ENCODE results near the gene IRAK2. TPM values are rescaled to one million over a fixed set of nuclear protein-coding genes. Genes with fewer than 3 reads are reported as not detected.

IRAK2 gene
- total RNA-seq, 2 donors from 2014 or later: 5.1 to 7.6 TPM

DNA sequence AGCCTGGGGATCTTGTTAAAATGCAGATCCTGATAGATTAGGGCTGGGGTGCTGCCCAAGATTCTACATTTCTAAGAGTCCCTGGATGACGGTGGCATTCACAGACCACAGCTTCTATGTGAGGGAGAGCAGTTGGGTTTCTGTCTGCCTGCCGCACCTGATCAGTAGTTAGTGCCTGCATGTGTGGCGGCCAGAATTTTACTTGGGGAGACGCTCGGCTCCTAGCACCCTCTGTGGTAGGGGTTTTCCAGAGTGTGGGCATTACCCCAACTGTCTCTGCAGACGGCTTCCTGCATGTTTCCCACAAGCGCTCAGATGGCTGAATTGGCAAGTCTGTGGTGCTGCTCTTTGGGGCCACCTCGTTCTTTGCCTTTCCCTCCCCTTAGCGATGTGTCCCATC, 119.8 kb downstream of the IRAK2 start:
- intact Hi-C loops (cut with DNase I): no loop called here
- TF ChIP-seq POLR2A (IDR thresholded peaks at IDR 0.05): no peak
- TF ChIP-seq, protein P1, sequence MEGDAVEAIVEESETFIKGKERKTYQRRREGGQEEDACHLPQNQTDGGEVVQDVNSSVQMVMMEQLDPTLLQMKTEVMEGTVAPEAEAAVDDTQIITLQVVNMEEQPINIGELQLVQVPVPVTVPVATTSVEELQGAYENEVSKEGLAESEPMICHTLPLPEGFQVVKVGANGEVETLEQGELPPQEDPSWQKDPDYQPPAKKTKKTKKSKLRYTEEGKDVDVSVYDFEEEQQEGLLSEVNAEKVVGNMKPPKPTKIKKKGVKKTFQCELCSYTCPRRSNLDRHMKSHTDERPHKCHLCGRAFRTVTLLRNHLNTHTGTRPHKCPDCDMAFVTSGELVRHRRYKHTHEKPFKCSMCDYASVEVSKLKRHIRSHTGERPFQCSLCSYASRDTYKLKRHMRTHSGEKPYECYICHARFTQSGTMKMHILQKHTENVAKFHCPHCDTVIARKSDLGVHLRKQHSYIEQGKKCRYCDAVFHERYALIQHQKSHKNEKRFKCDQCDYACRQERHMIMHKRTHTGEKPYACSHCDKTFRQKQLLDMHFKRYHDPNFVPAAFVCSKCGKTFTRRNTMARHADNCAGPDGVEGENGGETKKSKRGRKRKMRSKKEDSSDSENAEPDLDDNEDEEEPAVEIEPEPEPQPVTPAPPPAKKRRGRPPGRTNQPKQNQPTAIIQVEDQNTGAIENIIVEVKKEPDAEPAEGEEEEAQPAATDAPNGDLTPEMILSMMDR (IDR thresholded peaks at IDR 0.05): no peak
- no peak for TF ChIP-seq POLR2AphosphoS5 (IDR thresholded peaks at IDR 0.05)
- peaks cover 0 to 8% of the 10 kb centered on the region in 2 donors for H3K36me3 ChIP-seq
- H3K9me3 ChIP-seq: no peaks in the 10 kb centered on the region
- no peak for DNase-seq (ENCODE audit: low spot score)
- H3K4me1 ChIP-seq (replicated peaks): no peaks in the 10 kb centered on the region
- WGBS: 64% methylated on average over 9 of the region's 9 CpGs
- H3K27me3 ChIP-seq (replicated peaks; ENCODE audit: insufficient read depth): no peaks in the 10 kb centered on the region
- H3K4me3 ChIP-seq: no peak overlapping the region
- peak overlapping the region in 1 of 2 donors; percentile 12 for H3K27ac ChIP-seq

DNA sequence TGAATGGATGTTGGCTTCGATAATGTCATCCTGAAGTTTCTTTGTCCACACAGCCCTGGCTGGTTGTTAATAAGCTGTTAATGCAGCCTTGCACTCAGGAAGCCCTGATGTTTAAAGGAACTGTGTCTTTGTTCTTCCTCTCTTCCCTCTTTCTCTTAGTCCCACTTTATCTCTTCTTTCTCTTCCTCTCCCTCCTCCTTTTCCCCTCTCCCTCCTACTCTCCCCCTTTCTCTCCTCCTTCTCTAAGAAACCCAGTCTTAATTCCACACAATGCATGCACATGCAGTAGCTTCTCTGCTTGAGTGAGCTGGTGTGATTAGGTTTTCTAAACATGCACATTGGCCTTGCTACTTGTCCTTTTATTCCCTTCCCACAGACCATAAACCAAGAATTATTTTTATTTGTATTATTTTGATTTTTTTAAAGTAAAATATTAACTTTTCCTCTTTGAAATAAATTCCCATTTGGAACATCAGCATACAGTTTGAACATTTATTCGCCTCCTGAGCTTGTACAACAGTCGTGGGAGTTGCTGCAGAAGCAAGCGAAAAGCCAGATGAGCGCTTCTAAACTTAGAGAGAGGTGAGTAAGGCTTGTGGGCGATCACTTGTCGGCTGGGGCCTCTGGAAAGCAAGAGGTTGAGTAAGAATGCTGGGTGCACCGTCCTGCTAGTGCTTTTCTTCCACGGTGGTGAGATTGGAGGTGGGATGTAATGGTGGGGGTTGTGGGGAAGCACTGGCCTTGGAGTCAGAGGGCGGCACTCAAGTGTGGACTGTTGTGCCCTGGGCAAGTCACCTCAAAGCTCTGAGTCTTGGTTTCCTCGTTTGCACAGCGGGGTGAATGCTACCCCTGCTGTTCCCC, 120.8 kb downstream of the IRAK2 start:
- intact Hi-C loops (cut with DNase I): no loop called here

DNA sequence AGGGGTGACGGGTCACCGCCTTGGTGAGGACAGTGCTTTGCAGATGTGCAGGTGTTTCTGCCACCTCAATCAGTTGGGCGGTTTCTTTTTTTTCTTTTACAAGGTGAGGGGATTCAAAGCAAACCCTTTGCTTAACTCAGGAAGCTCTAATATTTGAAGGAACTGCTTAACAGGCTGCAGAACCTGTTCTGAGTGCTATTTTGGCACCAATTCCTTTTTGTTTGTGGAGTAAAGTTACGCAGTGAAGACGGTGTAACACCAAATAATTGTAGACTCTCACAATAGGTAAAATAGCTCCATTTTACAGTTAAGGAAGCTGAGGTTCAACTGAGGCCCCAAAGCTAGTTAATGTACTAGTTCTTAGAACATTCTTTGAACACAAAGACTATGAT, 121.4 kb downstream of the IRAK2 start:
- no peak for DNase-seq (ENCODE audit: low spot score)
- TF ChIP-seq POLR2A (IDR thresholded peaks at IDR 0.05): no peak
- TF ChIP-seq, protein P1 (IDR thresholded peaks at IDR 0.05): no peak
- TF ChIP-seq POLR2AphosphoS5 (IDR thresholded peaks at IDR 0.05): peak; percentile 53
- Histone ChIP-seq H3K27ac (peak overlapping the region in 1 of 2 donors; percentile 33), H3K4me3 (no peak overlapping the region), H3K9me3 (no peaks in the 10 kb centered on the region), H3K4me1 (replicated peaks) (no peaks in the 10 kb centered on the region), H3K36me3 (no peaks in the 10 kb centered on the region), H3K27me3 (replicated peaks; ENCODE audit: insufficient read depth) (no peaks in the 10 kb centered on the region)
- intact Hi-C loops (cut with DNase I): no loop called here
- WGBS: 67% methylated on average over 5 of the region's 5 CpGs

More for the DNA sequence above, 120.8 kb downstream of the IRAK2 start:
- Histone ChIP-seq H3K4me1 (replicated peaks) (no peaks in the 10 kb centered on the region), H3K9me3 (no peaks in the 10 kb centered on the region), H3K36me3 (peaks cover 0 to 5% of the 10 kb centered on the region in 2 donors), H3K27me3 (replicated peaks; ENCODE audit: insufficient read depth) (no peaks in the 10 kb centered on the region), H3K4me3 (no peak overlapping the region), H3K27ac (peak overlapping the region in 1 of 2 donors; percentile 33)
- no peak for DNase-seq (ENCODE audit: low spot score)
- TF ChIP-seq, protein P1 (IDR thresholded peaks at IDR 0.05): no peak
- TF ChIP-seq POLR2AphosphoS5 (IDR thresholded peaks at IDR 0.05) (no peak), POLR2A (IDR thresholded peaks at IDR 0.05) (no peak)
- WGBS: 69% methylated on average over 12 of the region's 12 CpGs

DNA sequence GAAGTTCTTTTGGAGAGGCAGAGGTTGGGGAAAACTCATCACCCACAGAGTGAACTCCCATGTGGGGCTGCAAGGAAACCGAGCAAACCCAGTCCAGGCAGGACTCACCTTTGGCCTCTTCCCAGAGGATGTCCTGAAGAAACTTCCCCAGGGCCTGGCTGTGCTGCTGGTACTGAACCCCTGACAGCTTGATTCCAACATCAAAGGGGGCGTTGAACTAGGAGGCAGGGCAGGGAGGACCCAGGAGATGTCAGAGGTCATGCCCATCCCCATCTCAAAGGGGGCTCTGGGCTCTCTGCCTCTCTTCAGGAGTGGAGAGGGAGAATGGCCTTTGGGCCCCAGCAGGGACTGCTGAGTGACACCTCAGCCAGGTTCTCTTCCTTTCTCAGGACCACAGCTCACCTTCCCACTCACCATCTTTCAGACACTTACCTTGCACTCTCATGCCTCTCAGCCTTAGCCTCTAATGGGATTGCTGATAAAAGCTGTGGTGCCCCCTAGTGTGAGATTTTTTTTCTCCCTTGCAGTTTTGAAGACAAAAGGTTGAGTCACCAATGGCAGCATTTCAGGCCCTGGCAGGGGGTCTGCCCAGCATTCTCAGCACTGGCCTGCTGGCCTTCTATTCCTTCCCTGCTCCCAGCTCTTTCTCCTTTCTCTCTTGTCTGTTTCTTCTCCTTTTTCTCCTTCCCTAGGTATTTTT, 122.0 kb downstream of the IRAK2 start:
- no peaks in the 10 kb centered on the region for H3K9me3 ChIP-seq
- 45% methylated on average over 2 of the region's 2 CpGs for WGBS
- H3K4me1 ChIP-seq (replicated peaks): no peaks in the 10 kb centered on the region
- H3K4me3 ChIP-seq: no peak overlapping the region
- TF ChIP-seq POLR2AphosphoS5 (IDR thresholded peaks at IDR 0.05): peak; percentile 18
- TF ChIP-seq, protein P1 (IDR thresholded peaks at IDR 0.05): peak in 3 of 4 experiments; percentile 13 to 49 (median 46)
- TF ChIP-seq POLR2A (IDR thresholded peaks at IDR 0.05): no peak
- intact Hi-C loops (cut with DNase I): no loop called here
- no peaks in the 10 kb centered on the region for H3K36me3 ChIP-seq
- no peaks in the 10 kb centered on the region for H3K27me3 ChIP-seq (replicated peaks; ENCODE audit: insufficient read depth)
- H3K27ac ChIP-seq: peak overlapping the region in 1 of 2 donors; percentile 33
- peak; percentile 42 for DNase-seq (ENCODE audit: low spot score)
